NCI-H187 treated with DMSO at 0.1 percent for 48 hours (cell line): ENCODE measurements around the gene NDUFAF2.
A peak's percentile ranks its signal among the peaks of the same experiment; 100 is the strongest.
"Not testable (repeated sequence)": the region's sequence is repeated elsewhere in the genome, so short reads cannot be mapped to it uniquely, and the experiment has no call there.

Experiments used
- DNase-seq: peaks from one replicate; lab custom pipeline; 2025; lab: John Stamatoyannopoulos, UW

The NDUFAF2 gene, protein sequence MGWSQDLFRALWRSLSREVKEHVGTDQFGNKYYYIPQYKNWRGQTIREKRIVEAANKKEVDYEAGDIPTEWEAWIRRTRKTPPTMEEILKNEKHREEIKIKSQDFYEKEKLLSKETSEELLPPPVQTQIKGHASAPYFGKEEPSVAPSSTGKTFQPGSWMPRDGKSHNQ

GRCh38 chr5:60944904-60945812, at the start of gene NDUFAF2, which contains the start of gene ERCC8:
TSS of gene NDUFAF2 (plus strand) at chr5:60945205. CDS start at chr5:60945256, 51 bp downstream.
TSS of gene ERCC8 (minus strand) at chr5:60945070. CDS start at chr5:60945008, 62 bp downstream.
- DNase-seq, result peak; percentile 80

- DNase-seq, result no peak
These were observed 48.0 kb upstream of the NDUFAF2 start for GRCh38 chr5:60896991-60897390.

DNA sequence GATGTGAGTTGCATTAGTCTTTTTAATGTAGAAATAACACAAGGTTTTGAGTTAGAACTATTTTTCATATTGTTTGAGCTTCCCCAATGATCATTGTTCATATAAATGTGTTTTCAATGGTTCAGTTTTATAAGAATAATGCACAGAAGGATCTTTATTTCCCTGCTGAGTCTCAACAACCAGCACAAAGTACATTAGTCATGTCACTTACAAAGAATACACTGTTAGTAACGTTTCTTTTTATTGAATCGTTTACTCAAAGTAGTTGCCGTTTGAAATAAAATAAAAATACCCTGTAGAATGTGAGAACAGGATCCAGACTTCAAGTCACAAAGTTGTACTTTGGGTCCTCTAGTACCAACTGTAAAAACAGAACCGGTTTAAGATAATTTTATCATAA, 41.6 kb upstream of the NDUFAF2 start:
- no peak for DNase-seq

- DNase-seq, result no peak
These were observed 28.4 kb upstream of the NDUFAF2 start for GRCh38 chr5:60916646-60917045.

GRCh38 chr5:60918466-60918865, 26.5 kb upstream of the NDUFAF2 start:
- no peak for DNase-seq

DNA sequence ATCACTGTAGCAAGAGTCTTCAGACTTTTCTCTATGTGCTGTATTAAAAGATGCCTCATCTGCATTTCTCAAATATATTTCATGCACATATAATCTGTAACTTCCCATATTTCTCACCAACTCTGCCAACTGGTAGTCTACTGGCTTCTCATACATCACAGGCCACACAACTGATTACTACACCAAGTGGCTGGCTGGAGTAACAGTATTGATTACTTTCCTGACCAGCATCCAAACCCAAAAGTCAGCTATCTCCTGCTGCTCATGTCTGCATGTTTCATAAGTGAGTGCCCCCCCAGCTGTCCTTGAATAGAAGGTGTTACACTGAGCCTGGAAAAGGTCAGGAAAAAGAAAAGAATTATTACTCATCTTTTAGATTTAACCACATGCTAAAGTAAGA, 17.6 kb upstream of the NDUFAF2 start:
- DNase-seq, result no peak

DNA sequence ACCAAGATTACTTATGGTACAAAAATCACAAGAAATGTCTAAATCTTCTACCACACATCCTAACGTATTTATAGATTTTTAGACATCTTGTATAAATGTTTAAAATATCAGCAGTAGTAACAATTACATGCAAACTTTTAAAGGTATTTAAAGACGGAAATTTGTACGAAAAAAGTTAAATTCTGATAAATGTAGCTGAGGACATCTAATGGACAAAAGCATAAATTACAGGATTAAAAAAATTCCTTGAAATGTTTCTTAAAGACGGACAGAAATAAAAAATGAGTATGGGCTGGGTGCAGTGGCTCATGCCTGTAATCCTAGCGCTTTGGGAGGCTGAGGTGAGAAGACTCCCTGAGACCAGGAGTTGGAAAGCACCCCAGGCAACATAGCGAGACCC, 16.0 kb upstream of the NDUFAF2 start:
- no peak for DNase-seq

DNA sequence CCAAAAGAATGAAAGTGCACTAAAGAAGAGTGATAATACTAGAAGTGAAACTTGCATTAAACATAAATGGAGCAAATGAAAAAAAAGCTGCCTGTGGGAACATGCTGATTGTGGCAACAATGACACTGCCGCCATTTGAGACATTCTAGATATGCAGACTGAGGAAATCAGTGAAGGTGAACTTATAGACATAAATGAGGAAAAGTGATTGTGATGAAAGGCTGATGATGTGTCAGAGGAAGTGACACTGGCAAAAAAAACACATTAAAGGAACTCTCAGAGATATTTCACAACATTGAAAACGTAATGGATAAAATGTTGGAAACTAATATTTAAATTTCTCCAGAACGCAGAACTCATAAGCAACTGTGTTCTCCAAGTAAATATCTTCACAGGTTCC, 1.4 kb upstream of the NDUFAF2 start:
- DNase-seq, result no peak

GRCh38 chr5:60945813-60946187, 795 bp downstream of the NDUFAF2 start:
- DNase-seq, result no peak

DNA sequence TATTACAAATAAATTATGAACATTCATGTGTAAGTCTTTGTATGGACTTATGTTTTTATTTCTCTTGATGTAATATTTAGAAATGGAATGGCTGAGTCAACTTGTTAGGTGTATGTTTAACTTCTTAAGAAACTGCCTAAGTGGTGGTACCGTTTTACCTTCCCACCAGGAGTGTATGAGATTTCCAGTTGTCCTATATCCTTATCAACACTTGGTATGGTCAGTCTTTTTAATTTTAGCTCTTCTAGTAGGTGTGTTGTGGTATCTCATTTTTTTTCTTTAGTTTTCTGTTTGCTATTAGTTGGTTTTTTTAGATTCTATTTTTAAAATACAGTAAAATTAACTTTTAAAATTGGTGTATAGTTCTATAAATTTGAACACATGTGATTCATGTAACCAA, 3.7 kb downstream of the NDUFAF2 start:
- no peak for DNase-seq

- no peak for DNase-seq
These were observed 10.2 kb downstream of the NDUFAF2 start for GRCh38 chr5:60955239-60955638.

GRCh38 chr5:60958088-60958487, 13.1 kb downstream of the NDUFAF2 start:
- DNase-seq, result no peak

DNA sequence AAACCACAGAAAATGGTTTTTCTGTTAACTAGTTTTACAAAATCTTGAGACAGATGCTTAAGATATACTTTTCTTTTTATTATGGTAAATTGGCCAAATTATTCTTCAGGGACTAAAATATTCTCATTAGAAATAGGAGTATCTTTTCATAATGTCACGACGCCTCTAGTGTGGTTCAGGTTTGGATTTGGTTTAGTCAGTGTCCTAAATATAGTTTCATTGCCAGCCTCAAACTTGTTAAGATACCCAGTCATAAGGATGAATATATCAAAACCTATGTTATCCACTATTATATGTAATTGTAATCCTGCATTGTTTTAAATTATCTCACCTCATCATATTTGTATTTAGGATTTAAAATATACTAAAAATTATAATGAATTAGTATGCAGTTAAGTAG, 13.7 kb downstream of the NDUFAF2 start:
- DNase-seq, result no peak

GRCh38 chr5:60959156-60959555, 14.2 kb downstream of the NDUFAF2 start:
- no peak for DNase-seq

GRCh38 chr5:60960591-60960990, 15.6 kb downstream of the NDUFAF2 start:
- DNase-seq, result no peak

GRCh38 chr5:60961685-60962084, 16.7 kb downstream of the NDUFAF2 start:
- DNase-seq, result no peak

DNA sequence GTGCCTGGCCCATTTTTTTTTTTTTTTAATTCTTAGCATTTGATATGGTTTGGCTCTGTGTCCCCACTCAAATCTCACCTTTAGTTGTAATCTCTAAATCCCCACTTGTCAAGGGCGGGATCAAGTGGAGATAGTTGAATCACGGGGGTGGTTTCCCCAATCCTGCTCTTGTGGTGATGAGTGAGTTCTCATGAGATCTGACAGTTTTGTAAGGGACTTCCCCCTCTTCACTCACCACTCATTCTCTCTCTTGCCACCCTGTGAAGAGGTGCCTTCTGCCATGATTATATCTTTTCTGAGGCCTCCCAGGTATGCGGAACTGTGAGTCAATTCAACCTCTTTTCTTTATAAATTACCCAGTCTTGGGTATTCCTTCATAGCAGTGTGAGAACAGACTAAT, 27.2 kb downstream of the NDUFAF2 start:
- no peak for DNase-seq

- no peak for DNase-seq
These were observed 33.1 kb downstream of the NDUFAF2 start for GRCh38 chr5:60977956-60978737.

- DNase-seq, result no peak
These were observed 34.0 kb downstream of the NDUFAF2 start for GRCh38 chr5:60978968-60979367.

DNA sequence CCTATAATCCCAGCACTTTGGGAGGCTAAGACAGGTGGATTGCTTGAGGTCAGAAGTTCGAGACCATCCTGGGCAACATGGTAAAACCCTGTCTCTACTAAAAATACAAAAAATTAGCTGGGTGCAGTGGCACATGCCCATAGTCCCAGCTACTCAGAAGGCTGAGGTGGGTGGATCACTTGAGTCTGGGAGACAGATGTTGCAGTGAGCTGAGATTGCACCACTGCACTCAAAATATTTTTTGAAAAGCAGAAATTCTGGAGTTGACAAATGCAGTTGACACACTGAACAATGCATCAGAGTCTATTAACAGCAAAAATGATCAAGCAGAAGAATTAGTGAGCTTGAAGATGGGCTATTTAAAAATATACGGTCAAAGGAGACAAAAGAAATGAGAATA, 35.5 kb downstream of the NDUFAF2 start:
- no peak for DNase-seq

DNA sequence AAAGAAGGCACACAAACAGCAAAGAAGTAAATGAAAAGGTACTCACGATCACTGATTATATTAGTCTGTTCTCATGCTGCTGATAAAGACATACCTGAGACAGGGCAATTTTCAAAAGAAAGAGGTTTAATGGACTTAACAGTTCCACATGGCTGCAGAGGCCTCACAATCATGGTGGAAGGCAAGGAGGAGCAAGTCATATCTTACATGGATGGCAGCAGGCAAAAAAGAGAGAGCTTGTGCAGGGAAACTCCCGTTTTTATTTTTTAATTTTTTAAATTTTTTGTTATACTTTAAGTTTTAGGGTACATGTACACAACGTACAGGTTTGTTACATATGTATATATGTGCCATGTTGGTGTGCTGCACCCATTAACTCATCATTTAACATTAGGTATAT, 37.1 kb downstream of the NDUFAF2 start:
- not testable (repeated sequence) for DNase-seq

DNA sequence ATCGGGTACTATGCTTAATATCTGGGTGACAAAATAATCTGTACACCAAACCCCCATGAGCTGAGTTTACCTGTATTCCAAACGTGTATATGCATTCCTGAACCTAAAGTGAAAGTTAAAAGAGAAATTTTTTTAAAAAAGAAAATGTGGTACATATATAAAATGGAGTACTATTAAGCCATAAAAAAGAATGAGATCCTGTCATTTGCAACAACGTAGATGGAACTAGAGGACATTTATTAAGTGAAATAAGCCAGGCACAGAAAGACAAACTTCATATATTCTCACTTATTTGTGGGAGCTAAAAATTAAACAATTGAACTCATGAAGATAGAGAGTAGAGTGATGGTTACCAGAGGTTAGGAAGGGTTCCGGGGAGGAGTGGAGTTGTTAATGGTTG, 44.8 kb downstream of the NDUFAF2 start:
- DNase-seq, result no peak

GRCh38 chr5:60992871-60993270, 47.9 kb downstream of the NDUFAF2 start:
- DNase-seq, result no peak
